Lung microvascular endothelial cell (primary cell): ENCODE data around the gene CRYBA2. TPM values are rescaled to one million over a fixed set of nuclear protein-coding genes. Genes with fewer than 3 reads are reported as not detected.

Experiments
- DNase-seq, 2 donors: peaks; one replicate each; pipeline versions ENCODE4 v3.0.0 to v3.0.0-alpha.2; 2010; ENCODE audit warnings: low read depth in 2 of 2
- total RNA-seq: library from RNA; depleted of rRNA; stranded (reverse); fragments of >200 nt; gene quantifications from 2 replicates; pipeline ENCODE4 v1.2.1, GENCODE V29; 2014

CRYBA2 gene, protein sequence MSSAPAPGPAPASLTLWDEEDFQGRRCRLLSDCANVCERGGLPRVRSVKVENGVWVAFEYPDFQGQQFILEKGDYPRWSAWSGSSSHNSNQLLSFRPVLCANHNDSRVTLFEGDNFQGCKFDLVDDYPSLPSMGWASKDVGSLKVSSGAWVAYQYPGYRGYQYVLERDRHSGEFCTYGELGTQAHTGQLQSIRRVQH
- not detected in 2 replicates for total RNA-seq

DNA sequence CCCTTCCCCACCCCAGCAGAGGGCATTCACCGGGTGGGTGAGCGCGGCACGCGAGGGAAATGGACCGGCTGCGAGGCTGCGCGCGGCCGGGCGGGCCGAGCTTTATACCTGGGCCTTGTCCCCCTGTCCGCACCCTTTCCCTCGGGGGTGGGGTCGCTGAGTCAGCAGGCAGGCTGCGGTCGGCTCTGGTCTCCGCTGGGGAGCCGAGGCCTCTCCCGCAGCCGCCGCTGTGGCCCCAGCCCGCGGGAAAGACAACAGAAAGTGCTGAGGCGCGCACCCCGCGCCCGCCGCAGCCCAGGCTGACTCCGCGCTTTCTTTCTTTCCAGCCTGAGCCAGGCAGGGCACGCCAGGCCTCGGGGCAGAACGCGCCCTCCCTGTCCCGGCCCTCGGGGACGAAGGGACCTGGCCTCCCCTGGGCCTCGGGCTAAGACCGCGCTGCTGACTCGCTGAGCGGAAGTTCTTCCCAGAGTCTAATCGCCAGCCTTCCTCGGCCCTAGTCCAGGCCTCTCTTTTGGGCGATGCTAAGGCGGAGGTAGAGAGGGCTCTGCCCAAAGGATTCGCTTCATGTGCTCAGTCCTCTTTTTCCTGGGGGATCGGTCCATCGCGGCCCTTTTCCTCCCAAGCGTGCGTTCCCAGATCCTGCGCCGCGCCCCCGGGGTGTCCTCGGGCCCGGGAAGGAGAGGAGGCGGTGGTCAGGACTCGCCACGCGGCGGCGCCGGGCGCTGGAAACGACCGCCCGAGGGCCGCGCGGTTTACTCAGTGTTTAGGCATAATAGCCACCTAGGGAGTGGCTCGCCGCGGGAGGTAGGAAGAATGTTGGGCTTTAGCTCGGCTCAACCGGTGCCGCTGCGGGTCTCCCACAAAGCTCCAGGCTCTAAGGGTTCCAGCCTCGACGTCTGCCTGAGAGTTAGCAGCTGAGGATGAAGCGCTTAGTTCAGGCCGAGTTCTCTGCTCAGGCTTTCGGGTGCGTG, at the start of gene CRYBA2:
TSS of gene CRYBA2 (minus strand) at position 78 of the 971 bp plus-strand sequence. CDS start 246 bp downstream, outside the sequence.
- no peak for DNase-seq

GRCh38 chr2:219042750-219043149, 49.5 kb upstream of the CRYBA2 start:
- DNase-seq: no peak

DNA sequence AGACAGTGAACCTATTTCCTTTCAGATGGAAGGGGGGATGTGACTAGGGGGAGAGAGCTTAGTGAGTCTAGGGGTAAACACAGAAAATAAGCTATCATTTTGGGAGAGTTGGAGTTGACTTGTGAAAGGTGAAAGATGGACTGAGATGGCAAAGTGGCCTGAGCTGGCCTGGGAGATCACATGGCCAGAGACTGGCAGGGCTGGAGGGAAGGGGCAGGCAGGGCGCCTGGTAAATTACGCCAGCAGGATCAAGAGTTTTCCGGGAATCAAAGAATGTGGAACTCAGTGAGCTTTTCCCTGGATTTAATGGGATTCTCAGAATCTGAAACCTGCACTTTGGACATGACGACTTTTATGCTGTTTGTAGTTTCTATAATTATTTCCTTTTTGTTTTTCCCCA, 48.9 kb upstream of the CRYBA2 start:
- no peak for DNase-seq

- DNase-seq: peak; percentile 24 to 63
Measured at GRCh38 chr2:219041252-219041651, 48.0 kb upstream of the CRYBA2 start, which contains the start of gene CFAP65. Gene CFAP65, minus strand, starts transcription at chr2:219041516. Its CDS starts 2,468 bp downstream, at chr2:219039048.

DNA sequence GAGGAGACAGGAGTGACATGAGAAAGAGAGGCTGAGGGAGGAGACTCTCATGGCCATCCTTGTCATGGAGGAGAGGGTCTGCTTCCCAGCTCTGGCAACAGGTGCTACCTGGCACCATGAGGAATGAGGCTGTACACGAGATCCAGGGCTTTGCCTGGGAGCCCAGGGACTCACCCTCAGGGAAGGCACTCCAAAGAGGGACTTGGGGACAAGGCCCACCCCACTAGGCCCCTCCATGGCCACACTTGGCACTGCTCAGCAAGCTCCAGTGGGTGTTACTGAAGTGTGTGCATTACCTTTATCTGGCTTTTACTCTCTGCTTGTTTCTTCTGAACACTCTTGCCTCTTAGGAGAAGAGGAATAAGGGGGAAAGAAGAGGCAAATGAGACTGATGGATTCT, 45.4 kb upstream of the CRYBA2 start:
- DNase-seq: no peak

GRCh38 chr2:219037783-219038499, 44.7 kb upstream of the CRYBA2 start:
- no peak for DNase-seq

DNA sequence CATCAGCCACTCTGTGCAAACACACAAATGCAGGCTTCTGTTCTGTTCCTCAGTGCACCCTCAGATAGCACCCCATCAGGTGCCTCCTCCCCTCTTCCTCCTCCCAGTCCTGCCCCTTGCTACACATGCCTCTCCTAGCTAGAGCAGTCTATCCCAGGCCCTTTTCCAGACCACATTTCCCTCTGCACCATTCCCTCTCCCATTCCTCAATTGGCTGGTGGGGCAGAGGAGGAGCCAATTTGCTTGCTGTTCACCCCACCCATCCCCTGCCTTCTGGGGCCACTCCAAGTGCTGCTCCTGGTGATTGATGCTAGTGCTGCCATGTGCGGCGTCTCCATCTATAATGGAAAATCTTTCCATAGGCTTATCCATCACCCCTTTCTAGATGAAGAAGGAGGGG, 42.7 kb upstream of the CRYBA2 start:
- DNase-seq: no peak

DNA sequence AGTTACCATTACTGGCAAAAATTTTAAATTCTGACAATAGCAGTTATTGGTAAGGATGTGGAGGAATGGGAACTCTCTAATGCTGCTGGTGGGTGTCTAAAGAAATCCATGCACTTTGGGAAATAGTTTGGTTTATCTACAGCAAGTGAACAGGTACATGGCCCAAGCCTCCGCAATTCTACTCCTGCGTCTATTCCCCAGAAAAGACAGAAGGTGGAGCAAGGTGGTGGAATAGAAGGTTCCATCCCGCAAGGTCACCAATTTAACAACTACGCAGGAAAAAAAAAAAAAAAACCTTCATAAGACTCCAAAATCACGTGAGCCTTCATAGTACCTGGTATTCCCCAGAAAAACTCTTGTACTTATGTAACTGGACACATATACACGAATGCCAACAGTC, 41.6 kb upstream of the CRYBA2 start:
- DNase-seq: no peak

DNA sequence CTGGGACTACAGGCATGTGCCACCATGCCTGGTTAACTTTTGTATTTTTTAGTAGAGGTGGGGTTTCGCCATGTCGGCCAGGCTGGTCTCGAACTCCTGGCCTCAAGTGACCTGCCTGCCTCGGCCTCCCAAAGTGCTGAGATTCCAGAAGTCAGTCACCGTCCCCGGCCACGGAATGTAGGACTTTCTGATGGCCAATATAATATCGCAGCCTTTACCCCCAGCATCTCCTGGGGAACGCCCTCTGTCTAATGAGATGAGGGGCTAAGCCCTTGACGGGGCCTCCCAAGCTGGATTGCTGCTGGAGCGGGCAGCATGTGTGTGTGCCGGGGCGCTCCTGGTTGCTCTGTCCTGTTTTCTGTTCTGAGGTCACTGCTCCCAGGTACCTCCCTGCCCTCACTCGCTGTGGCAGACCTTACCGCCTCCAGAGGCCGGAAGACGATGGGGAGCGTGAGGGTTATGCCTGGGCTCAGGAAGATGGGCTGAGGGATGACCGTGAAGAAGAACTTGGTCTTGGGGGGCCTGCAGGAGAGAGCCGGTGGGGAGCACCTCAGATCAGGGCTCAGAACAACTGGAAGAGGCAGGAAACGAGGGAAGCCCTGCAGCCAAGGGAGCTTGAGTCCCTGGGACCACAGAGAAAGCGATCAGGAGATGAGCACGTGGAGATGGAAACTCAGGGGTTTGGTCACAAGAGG, 39.0 kb upstream of the CRYBA2 start:
- DNase-seq: no peak

DNA sequence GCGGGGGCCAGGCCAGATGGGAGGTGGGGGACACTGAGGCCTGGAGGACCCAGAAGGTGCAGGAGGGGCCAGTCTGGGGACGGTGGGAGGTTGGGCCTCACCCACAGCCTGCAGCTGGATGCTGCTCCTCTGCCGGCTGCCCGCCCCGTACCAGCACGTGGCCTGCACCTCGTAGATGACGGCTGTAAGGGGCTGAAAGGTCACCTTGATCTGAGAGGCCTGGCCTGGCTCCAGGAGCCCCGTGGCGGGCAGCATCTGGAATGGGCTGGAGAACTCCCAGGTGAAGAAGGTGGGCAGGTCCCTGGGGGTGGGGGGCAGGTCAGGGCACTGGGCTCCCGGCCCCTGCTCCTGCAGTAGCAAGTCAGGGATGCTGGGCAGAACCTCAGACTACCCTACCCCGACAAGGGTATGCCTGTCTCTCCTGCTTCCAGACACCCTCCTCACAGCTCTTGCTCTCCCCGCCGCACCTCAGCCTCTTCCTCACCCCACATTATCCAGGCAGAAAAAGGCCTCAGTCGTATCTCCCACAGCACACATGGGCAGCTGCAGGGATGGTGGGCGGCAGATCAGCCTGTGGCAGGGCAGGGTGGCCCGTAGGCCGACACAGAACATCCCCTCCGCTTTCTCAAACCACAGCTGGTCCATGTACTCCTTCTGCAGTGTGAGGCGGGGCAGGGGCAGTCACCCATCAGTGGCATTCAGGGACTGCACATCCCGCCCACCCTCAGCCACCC, 38.0 kb upstream of the CRYBA2 start:
- no peak for DNase-seq

DNA sequence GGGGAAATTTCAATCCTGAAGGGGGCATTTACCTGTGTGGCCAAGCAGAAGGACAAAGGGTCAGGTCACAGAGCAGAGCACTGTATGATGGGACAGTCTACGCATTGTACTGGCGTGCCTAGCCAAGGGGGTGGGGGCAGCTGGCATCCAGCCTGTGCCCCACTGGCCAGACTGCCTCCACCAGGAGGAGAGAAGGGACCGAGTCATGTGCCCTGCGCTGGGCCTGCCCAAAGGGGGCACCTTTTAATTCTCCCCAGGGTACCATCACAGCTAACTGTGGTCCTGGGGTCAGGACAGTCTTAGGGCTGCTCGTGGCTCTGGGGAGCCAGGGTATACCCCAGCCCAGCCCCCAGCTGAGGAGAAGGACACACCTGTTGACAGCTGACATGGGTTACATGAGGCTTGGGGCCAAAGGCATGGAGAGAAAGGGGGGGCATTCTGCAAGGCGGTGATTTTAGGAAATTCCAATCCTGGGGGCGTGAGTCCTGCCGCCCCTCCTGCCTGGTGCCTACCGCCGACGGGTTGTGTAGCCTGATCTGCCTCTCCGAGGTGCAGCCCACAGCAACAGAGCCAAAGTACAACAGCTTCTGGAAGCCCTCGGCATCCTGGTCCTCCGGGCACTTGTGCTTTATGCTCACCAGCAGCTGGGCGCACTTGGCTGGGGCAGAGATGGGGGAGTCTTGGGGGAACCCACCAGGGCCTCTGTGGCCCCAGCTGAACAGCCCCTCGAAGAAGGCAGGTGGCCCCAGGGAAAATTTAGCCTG, 37.1 kb upstream of the CRYBA2 start:
- DNase-seq: no peak

DNA sequence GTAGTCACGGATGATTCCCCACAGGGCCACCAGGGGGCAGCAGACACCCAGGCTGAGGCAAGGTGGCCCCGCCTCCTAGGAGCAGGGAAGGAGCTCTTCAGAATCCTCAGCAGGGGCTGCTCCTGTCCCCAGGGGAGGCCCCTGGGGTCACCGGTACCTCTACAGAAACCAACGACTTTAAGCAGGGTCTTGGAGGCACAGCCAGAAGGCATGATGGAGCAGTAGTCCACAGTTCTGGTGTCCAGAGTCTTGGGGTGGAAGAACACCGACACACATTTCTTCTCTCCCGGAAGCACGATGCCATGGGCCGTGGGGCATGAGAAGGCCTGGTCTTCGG, 36.6 kb upstream of the CRYBA2 start:
- DNase-seq: peak; percentile 75 to 82

DNA sequence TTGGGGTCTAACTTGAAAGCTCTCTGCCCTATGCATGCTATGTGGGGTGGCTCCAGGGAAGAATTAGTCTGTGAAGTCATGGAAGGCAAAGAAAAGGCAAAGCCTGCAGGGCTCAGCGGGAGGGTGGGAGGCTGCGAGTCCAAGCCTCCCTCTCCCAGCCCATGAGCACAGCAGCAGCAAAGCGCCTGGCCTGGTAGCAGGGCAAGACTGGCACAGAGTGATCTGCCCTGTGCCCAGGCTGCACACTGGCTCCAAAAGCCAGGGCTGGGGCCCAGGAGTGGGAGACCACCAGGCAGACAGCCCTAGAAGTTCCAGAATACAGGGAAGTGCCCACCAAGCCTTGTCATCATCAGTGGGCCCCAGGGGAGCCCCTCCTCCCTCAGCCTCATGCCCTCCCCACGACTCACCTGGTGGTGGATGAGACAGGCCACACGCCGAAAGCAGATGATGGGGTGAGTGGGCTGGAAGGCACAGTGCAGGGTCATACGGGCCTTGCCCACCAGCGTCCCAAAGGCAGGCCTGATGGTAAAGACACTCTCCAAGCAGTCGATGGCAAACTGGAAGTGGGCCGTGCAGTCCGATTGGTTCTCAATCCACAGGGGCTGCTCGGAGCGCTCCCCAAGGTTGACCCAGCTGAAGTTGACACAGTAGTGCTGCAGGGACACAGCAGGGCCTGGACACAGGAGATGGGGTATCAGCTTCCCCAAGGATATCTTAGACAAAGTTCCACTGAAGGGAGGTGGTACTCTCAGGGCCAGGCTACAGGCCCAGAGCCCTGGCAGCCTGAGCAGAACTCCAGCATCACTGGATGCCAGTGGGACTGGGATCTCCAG, 36.0 kb upstream of the CRYBA2 start:
- DNase-seq: no peak

- DNase-seq: no peak
Measured at GRCh38 chr2:219028141-219028540, 34.9 kb upstream of the CRYBA2 start.

DNA sequence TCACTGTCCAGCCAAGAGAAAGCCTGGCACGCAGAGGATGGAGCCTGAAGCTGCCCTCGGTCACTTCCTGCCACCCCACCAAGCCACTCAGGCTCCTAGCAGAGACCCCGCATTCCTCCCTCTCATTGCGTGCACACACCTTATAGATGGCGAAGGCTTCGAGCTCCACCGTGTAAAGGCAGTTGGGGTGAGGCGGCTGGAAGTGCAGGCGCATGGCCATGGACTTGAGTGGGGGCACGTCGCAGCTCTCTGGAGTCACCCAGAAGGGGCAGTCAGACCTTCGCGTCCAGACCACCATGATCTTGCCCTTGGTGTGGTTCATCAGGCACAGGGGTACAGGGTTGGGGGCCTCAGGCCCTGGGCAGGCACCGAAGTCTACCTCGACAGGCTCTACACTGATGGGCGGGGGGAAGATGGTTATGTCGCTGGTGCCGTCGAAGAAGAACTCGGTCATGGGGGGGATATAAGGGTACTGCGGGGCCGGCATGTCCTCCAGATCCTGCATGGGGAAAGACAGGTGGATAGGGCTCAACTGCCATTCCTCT, 34.4 kb upstream of the CRYBA2 start:
- no peak for DNase-seq

GRCh38 chr2:219026946-219027345, 33.7 kb upstream of the CRYBA2 start:
- DNase-seq: no peak

- no peak for DNase-seq
Measured at GRCh38 chr2:219025637-219026585, 32.7 kb upstream of the CRYBA2 start.

- DNase-seq: no peak
Measured at GRCh38 chr2:219024059-219024458, 30.8 kb upstream of the CRYBA2 start.
